NT2/D1 (cell line): Measurements from ENCODE around the gene RELT.

Source experiments
- DNase-seq: peaks from one replicate; pipeline ENCODE4 v3.0.0-alpha.2; 2011; ENCODE audit warnings: low read depth, low spot score
- H3K27me3 ChIP-seq: 2 replicates; pipeline ENCODE4 v1.6.0; 2011; ENCODE audit warnings: mild to moderate bottlenecking; ENCODE audit not compliant: insufficient read length, insufficient read depth
- H3K36me3 ChIP-seq: 2 replicates; pipeline ENCODE4 v1.6.1; 2011; ENCODE audit warnings: mild to moderate bottlenecking, low read length, mixed read lengths; ENCODE audit not compliant: insufficient read depth, insufficient read length
- H3K4me1 ChIP-seq: 2 replicates; pipeline ENCODE4 v1.5.1; 2011; ENCODE audit not compliant: insufficient read depth, insufficient read length
- H3K4me3 ChIP-seq: 2 replicates; pipeline ENCODE4 v1.5.1; 2011; ENCODE audit warnings: low read depth; ENCODE audit not compliant: insufficient read length
- H3K9ac ChIP-seq: 2 replicates; pipeline ENCODE4 v1.6.0; 2011; ENCODE audit warnings: low read depth; ENCODE audit not compliant: insufficient read length
- H3K9me3 ChIP-seq: 2 replicates; pipeline ENCODE4 v1.5.1; 2011; ENCODE audit warnings: mild to moderate bottlenecking, low read length; ENCODE audit not compliant: insufficient read depth
- SUZ12 ChIP-seq: IDR thresholded peaks from 2 replicates; pipeline ENCODE4 v1.6.1; 2011; ENCODE audit not compliant: insufficient read length, insufficient read depth; ENCODE audit errors: extremely low read depth
- YY1 ChIP-seq: IDR thresholded peaks from 2 replicates; pipeline ENCODE4 v1.6.1; 2011; ENCODE audit not compliant: insufficient read length, insufficient read depth
- ZNF274 ChIP-seq: IDR thresholded peaks from 2 replicates; pipeline ENCODE4 v1.6.1; 2011; ENCODE audit warnings: mild to moderate bottlenecking, low read depth, low read length

Gene RELT

DNA sequence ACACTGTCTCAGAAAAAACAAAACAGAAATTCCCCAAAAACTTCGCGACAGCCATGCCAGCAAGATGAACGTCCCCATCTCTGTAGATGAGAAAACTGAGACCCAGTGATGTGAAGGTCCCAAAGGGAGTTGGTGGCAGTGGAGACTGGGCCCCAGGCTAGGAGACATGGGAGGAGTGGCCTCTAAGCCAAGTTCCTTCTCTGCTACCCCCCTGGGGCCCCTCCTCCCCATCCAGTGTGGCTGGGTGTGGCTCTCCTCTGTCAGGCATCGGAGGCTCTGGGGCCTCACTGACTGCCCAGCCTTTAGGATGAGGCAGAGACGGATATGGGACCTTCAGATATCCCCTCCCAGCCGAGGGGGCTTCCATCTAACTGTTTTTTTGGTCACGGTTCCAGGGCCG lies 9.8 kb downstream of the RELT start:
- H3K4me3 ChIP-seq, result no peak overlapping the region

DNA sequence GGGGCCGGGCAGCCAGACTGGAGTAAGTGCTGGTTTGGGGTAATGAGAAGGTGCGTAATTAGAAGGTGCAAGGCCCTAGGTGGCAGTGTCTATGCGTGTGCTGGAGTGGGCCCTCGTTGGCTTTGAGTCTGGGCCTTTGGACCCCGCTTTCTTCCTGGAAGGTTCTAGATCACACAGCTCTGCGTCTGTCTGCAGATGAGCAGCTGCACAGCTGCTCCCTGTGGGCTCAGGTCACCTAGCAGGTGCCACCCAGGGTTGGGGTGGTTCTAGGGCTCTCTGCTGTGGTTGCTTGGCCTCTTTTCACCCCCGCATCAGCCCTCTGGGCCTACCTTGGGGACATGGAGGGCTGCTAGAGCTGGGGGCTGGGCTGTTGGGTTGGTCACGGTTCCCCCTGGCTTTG lies 10.3 kb downstream of the RELT start:
- DNase-seq, result no peak
- peaks cover 47% of the 10 kb centered on the region for H3K4me1 ChIP-seq
- H3K27me3 ChIP-seq, result no peaks in the 10 kb centered on the region
- peaks cover 49% of the 10 kb centered on the region for H3K36me3 ChIP-seq
- no peak overlapping the region for H3K4me3 ChIP-seq
- no peak for TF ChIP-seq YY1
- no peak for TF ChIP-seq ZNF274
- no peak for TF ChIP-seq SUZ12
- no peak overlapping the region for H3K9ac ChIP-seq
- no peaks in the 10 kb centered on the region for H3K9me3 ChIP-seq

More for the DNA sequence above, 9.8 kb downstream of the RELT start:
- Histone ChIP-seq H3K27me3 (no peaks in the 10 kb centered on the region), H3K9me3 (no peaks in the 10 kb centered on the region), H3K4me1 (peaks cover 53% of the 10 kb centered on the region), H3K9ac (no peak overlapping the region), H3K36me3 (peaks cover 43% of the 10 kb centered on the region)
- DNase-seq, result no peak
- no peak for TF ChIP-seq SUZ12

DNA sequence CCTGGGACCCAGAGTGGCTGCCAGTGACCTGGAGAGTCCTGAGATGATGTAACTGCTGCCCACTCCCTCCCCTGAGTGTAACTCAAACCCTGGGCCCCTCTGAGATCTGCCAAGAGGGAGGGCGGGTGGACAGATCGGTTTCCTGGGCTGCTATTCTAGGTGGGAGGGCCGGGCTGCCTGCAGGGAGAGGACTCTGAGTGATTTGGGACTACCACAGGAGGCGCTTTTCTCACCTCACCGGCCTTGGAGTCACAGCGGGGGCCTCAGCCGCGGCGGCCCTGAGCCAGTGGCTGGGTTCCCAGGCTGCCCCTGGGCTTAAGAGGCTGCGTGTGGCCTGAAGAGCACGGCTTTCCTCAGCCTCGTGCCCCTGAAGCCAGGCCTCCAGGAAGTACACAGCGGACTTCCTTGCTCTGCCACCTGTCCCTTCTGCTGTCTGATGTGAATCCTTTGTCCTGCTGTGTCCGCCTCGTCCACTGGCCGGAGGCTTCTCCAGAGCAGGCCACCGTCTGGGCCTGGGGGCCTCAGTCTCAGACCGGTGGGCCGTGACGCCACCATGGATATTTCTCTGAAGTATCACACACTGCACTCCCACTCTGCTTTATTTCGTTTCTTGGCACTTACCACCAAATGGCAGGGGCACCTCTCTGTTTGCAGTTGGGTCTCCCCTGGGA lies 11.5 kb downstream of the RELT start:
- no peak overlapping the region for H3K4me3 ChIP-seq
- H3K9ac ChIP-seq, result peak overlapping the region; percentile 10
- H3K9me3 ChIP-seq, result no peaks in the 10 kb centered on the region
- peaks cover 52% of the 10 kb centered on the region for H3K36me3 ChIP-seq
- no peaks in the 10 kb centered on the region for H3K27me3 ChIP-seq
- no peak for TF ChIP-seq YY1
- TF ChIP-seq ZNF274, result no peak
- no peak for TF ChIP-seq SUZ12
- peaks cover 40% of the 10 kb centered on the region for H3K4me1 ChIP-seq
- no peak for DNase-seq

- no peak for DNase-seq
- no peaks in the 10 kb centered on the region for H3K27me3 ChIP-seq
- H3K9me3 ChIP-seq, result no peaks in the 10 kb centered on the region
- peaks cover 32% of the 10 kb centered on the region for H3K4me1 ChIP-seq
- TF ChIP-seq ZNF274, result no peak
- TF ChIP-seq YY1, result no peak
- no peak for TF ChIP-seq SUZ12
- H3K36me3 ChIP-seq, result peaks cover 59% of the 10 kb centered on the region
- peak overlapping the region; percentile 21 for H3K9ac ChIP-seq
- no peak overlapping the region for H3K4me3 ChIP-seq
Observed at GRCh38 chr11:73388265-73389133, 12.3 kb downstream of the RELT start.

DNA sequence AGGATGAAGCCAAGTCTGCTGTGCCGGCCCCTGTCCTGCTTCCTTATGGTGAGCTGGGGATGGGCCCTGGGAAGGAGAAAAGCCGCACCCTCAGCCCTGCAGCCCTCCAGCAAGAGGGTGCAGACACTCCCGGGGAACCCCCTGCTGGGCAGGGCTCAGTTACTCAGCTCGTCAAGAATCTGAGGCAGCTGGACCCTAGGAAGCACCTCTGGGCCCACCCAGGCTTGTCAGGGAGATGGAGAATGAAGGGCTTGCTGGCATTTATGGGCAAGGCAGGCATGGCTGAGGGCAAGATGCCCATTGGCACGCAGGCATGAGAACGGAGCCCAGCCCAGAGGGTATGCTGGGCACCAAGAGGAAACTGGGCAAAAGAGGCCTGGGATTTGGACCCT lies 12.9 kb downstream of the RELT start:
- Histone ChIP-seq H3K4me3 (no peak overlapping the region), H3K4me1 (peaks cover 28% of the 10 kb centered on the region), H3K27me3 (no peaks in the 10 kb centered on the region), H3K9ac (no peak overlapping the region), H3K9me3 (no peaks in the 10 kb centered on the region), H3K36me3 (peaks cover 64% of the 10 kb centered on the region)
- no peak for TF ChIP-seq YY1
- TF ChIP-seq SUZ12, result no peak
- TF ChIP-seq ZNF274, result no peak
- DNase-seq, result no peak

DNA sequence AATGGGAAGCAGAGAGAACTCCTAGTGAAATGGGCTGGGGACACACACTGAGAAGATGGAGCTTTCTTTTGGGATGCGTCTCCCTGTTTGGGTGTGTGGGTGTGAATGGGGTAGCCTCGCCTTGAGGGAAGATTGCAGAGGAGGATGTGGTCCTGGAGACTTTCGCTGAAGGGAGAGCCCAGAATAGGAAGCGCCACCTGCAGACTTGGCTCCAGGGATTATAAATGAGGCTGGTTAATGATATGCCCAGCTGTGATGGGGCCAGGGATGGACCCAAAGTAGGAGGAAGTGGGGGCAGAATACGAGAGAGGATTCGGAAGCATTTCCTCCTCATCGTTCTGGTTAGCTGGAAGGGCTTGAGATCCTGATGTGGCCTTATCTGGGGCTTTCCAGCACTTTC lies 13.7 kb downstream of the RELT start:
- no peaks in the 10 kb centered on the region for H3K9me3 ChIP-seq
- no peak for DNase-seq
- H3K9ac ChIP-seq, result no peak overlapping the region
- no peak overlapping the region for H3K4me3 ChIP-seq
- H3K4me1 ChIP-seq, result peaks cover 22% of the 10 kb centered on the region
- peaks cover 67% of the 10 kb centered on the region for H3K36me3 ChIP-seq
- no peaks in the 10 kb centered on the region for H3K27me3 ChIP-seq
- TF ChIP-seq SUZ12 (no peak), ZNF274 (no peak), YY1 (no peak)
